Measurements from ENCODE around the gene BANF2.

DNA sequence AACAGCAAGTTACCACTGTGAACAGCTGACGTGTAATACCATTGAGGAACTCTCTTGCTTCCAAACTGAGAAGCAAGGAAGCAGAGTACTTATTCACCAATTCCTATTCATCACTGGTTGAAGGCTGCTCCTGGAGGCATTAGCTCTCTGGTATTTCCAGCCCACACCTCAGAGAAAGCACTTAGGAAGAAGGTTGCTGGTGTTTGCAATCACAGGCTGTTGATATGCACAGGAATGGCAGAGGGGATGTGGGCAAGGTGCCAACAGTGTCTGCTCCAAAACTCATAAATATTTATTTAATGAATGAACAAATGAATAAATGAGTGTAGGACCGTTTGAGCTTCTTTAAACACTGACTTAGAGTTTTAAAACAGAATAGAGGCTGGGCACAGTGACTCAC lies 10.8 kb upstream of the BANF2 start:
- TF ChIP-seq, protein P1, sequence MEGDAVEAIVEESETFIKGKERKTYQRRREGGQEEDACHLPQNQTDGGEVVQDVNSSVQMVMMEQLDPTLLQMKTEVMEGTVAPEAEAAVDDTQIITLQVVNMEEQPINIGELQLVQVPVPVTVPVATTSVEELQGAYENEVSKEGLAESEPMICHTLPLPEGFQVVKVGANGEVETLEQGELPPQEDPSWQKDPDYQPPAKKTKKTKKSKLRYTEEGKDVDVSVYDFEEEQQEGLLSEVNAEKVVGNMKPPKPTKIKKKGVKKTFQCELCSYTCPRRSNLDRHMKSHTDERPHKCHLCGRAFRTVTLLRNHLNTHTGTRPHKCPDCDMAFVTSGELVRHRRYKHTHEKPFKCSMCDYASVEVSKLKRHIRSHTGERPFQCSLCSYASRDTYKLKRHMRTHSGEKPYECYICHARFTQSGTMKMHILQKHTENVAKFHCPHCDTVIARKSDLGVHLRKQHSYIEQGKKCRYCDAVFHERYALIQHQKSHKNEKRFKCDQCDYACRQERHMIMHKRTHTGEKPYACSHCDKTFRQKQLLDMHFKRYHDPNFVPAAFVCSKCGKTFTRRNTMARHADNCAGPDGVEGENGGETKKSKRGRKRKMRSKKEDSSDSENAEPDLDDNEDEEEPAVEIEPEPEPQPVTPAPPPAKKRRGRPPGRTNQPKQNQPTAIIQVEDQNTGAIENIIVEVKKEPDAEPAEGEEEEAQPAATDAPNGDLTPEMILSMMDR (conservative IDR thresholded peaks at IDR 0.05; ENCODE audit: low read depth, low read length) = no peak
- TF ChIP-seq EZH2 (IDR thresholded peaks at IDR 0.05; ENCODE audit: borderline replicate concordance, low read depth, low read length, poor library complexity, severe bottlenecking) = no peak
